Left ventricle myocardium inferior (tissue), 1 donor: Measurements from ENCODE around the gene PPP1R10. TPM values are rescaled to one million over a fixed set of nuclear protein-coding genes. Genes with fewer than 3 reads are reported as not detected.

ENCODE experiments used
- DNase-seq: peaks from one replicate; pipeline ENCODE4 v3.0.0-alpha.2; 2020
- H3K27ac ChIP-seq: fragments of 200-600 bp; replicated peaks from 2 replicates; pipeline ENCODE4 v1.8.0; 2021
- H3K27me3 ChIP-seq: fragments of 200-600 bp; 2 replicates; pipeline ENCODE4 v1.8.0; 2021; ENCODE audit warnings: low read depth
- H3K36me3 ChIP-seq: fragments of 200-600 bp; 2 replicates; pipeline ENCODE4 v1.8.0; 2021
- H3K4me1 ChIP-seq: fragments of 200-600 bp; 2 replicates; pipeline ENCODE4 v1.8.0; 2021
- H3K4me3 ChIP-seq: fragments of 200-600 bp; 2 replicates; pipeline ENCODE4 v1.8.0; 2021; ENCODE audit warnings: mild to moderate bottlenecking, moderate library complexity
- H3K9me3 ChIP-seq: fragments of 200-600 bp; replicated peaks from 2 replicates; pipeline ENCODE4 v1.8.0; 2021
- intact Hi-C: fragments of 100-400 bp; cut with micrococcal nuclease; formaldehyde crosslinking; loops from one replicate; pipeline ENCODE4 v1.11.0; 2022
- total RNA-seq: library from RNA; stranded (reverse); fragmentation: NEBNext Ultra II Directional; extraction: Animal tissue kit (Norgen Biotek cat#: 25700); gene quantifications from one replicate; pipeline ENCODE4 v1.2.1, GENCODE V29; 2021
- TF ChIP-seq, protein P1 (sequence below): fragments of 200-600 bp; IDR thresholded peaks from 2 replicates; pipeline ENCODE4 v1.8.0; 2021; ENCODE audit warnings: antibody characterized with exemption, mild to moderate bottlenecking, borderline replicate concordance
- donor health status: DM: no; HTN: yes; CAD: no; lungs with severe emphysema.

Gene PPP1R10
- total RNA-seq, 1 donor from 2014 or later, result 31.5 TPM

GRCh38 chr6:30613251-30614043, 3.6 kb downstream of the PPP1R10 start:
- Histone ChIP-seq H3K27me3 (no peaks in the 10 kb centered on the region), H3K27ac (peak overlapping the region; percentile 94), H3K36me3 (peaks cover 25% of the 10 kb centered on the region), H3K4me3 (peak overlapping the region; percentile 94), H3K9me3 (no peaks in the 10 kb centered on the region), H3K4me1 (peaks cover 83% of the 10 kb centered on the region)
- DNase-seq, result no peak
- intact Hi-C loops, result no loop called here
- TF ChIP-seq, protein P1, sequence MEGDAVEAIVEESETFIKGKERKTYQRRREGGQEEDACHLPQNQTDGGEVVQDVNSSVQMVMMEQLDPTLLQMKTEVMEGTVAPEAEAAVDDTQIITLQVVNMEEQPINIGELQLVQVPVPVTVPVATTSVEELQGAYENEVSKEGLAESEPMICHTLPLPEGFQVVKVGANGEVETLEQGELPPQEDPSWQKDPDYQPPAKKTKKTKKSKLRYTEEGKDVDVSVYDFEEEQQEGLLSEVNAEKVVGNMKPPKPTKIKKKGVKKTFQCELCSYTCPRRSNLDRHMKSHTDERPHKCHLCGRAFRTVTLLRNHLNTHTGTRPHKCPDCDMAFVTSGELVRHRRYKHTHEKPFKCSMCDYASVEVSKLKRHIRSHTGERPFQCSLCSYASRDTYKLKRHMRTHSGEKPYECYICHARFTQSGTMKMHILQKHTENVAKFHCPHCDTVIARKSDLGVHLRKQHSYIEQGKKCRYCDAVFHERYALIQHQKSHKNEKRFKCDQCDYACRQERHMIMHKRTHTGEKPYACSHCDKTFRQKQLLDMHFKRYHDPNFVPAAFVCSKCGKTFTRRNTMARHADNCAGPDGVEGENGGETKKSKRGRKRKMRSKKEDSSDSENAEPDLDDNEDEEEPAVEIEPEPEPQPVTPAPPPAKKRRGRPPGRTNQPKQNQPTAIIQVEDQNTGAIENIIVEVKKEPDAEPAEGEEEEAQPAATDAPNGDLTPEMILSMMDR, result no peak

- Histone ChIP-seq H3K9me3 (no peaks in the 10 kb centered on the region), H3K27me3 (no peaks in the 10 kb centered on the region), H3K27ac (peak overlapping the region; percentile 94), H3K4me3 (no peak overlapping the region), H3K36me3 (peaks cover 32% of the 10 kb centered on the region), H3K4me1 (peaks cover 77% of the 10 kb centered on the region)
- intact Hi-C loops, result no loop called here
- TF ChIP-seq, protein P1, result no peak
- DNase-seq, result no peak
Observed at GRCh38 chr6:30612687-30613248, 4.3 kb downstream of the PPP1R10 start.

DNA sequence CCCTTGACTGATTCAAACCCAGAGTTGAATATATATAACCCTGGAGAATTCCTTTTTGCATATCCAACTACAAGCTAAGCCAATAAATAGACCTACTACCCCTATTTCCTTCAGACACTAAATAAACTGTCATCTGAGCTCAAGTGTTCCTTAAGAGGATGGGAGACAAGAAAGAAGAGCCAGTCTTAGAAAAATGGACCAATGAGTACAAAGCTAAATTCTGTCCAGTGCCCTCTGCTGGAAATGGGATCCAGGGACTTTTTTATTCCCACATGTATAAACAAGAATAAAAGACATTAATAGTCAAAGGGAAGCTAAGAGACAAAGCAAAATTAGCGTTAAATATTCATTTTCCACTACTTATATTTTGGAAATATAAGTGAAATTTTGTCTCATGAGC, 4.8 kb downstream of the PPP1R10 start:
- H3K4me1 ChIP-seq, result peaks cover 77% of the 10 kb centered on the region
- H3K36me3 ChIP-seq, result peaks cover 38% of the 10 kb centered on the region
- TF ChIP-seq, protein P1, result peak; percentile 38

GRCh38 chr6:30611856-30612194, 5.2 kb downstream of the PPP1R10 start:
- TF ChIP-seq, protein P1, result no peak
- H3K4me3 ChIP-seq, result no peak overlapping the region
- no peak for DNase-seq
- no peaks in the 10 kb centered on the region for H3K27me3 ChIP-seq
- peak overlapping the region; percentile 23 for H3K27ac ChIP-seq
- H3K9me3 ChIP-seq, result no peaks in the 10 kb centered on the region
- H3K4me1 ChIP-seq, result peaks cover 77% of the 10 kb centered on the region
- intact Hi-C loops, result no loop called here
- peaks cover 40% of the 10 kb centered on the region for H3K36me3 ChIP-seq

More for the DNA sequence above, 4.8 kb downstream of the PPP1R10 start:
- Histone ChIP-seq H3K27ac (no peak overlapping the region), H3K4me3 (no peak overlapping the region), H3K27me3 (no peaks in the 10 kb centered on the region), H3K9me3 (no peaks in the 10 kb centered on the region)
- intact Hi-C loops, result no loop called here
- DNase-seq, result no peak

GRCh38 chr6:30611150-30611855, 5.7 kb downstream of the PPP1R10 start:
- DNase-seq, result no peak
- H3K4me3 ChIP-seq, result no peak overlapping the region
- no peaks in the 10 kb centered on the region for H3K27me3 ChIP-seq
- H3K4me1 ChIP-seq, result peaks cover 71% of the 10 kb centered on the region
- intact Hi-C loops, result no loop called here
- H3K27ac ChIP-seq, result peak overlapping the region; percentile 23
- no peaks in the 10 kb centered on the region for H3K9me3 ChIP-seq
- TF ChIP-seq, protein P1, result no peak
- peaks cover 40% of the 10 kb centered on the region for H3K36me3 ChIP-seq
